NB4 (cell line): Measurements from ENCODE around the gene PRKG1.
"Not testable (repeated sequence)": the region's sequence is repeated elsewhere in the genome, so short reads cannot be mapped to it uniquely, and the experiment has no call there.

Source experiments
- DNase-seq: peaks from one replicate; pipeline ENCODE4 v3.0.0; 2010; ENCODE audit warnings: low read depth
- H3K4me3 ChIP-seq: one replicate; pipeline ENCODE4 v1.5.1; 2011; ENCODE audit warnings: mild to moderate bottlenecking, low read depth, low read length, moderate library complexity
- MYC ChIP-seq: IDR thresholded peaks from 2 replicates; pipeline ENCODE4 v1.6.1; 2011; ENCODE audit warnings: low read depth, low read length
- POLR2A ChIP-seq: IDR thresholded peaks from 2 replicates; pipeline ENCODE4 v1.6.1; 2011; ENCODE audit warnings: mild to moderate bottlenecking; ENCODE audit not compliant: insufficient read length; ENCODE audit errors: extremely low read depth
- TF ChIP-seq, protein P1 (sequence below): IDR thresholded peaks from one replicate; pipeline ENCODE4 v1.5.1; 2012; ENCODE audit warnings: low read depth, low read length
- TF ChIP-seq, protein P2 (sequence below): IDR thresholded peaks from 2 replicates; pipeline ENCODE4 v1.6.1; 2011; ENCODE audit warnings: low read depth, low read length

PRKG1 gene

DNA sequence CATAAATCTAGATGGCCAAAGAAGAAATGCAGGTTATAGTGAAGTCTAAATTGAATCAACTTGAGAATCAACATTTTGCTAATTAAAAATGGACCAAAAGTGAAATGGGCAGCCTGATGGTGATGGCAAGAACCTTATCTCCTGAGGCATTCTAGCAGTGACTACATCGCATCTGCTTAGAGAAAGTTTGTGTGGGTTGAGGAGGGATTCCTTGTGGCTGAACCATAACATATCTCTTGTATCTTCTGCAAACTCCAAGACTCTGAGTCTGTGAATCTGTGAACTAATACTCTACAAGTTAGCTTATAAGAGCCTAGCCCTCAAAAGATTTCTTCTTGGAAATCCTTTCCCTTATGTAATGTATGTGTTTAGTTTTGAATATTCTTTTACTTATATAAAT is 85.6 kb downstream of the PRKG1 start:
- TF ChIP-seq MYC (no peak), POLR2A (no peak)
- TF ChIP-seq, protein P1, sequence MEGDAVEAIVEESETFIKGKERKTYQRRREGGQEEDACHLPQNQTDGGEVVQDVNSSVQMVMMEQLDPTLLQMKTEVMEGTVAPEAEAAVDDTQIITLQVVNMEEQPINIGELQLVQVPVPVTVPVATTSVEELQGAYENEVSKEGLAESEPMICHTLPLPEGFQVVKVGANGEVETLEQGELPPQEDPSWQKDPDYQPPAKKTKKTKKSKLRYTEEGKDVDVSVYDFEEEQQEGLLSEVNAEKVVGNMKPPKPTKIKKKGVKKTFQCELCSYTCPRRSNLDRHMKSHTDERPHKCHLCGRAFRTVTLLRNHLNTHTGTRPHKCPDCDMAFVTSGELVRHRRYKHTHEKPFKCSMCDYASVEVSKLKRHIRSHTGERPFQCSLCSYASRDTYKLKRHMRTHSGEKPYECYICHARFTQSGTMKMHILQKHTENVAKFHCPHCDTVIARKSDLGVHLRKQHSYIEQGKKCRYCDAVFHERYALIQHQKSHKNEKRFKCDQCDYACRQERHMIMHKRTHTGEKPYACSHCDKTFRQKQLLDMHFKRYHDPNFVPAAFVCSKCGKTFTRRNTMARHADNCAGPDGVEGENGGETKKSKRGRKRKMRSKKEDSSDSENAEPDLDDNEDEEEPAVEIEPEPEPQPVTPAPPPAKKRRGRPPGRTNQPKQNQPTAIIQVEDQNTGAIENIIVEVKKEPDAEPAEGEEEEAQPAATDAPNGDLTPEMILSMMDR: no peak
- TF ChIP-seq, protein P2, sequence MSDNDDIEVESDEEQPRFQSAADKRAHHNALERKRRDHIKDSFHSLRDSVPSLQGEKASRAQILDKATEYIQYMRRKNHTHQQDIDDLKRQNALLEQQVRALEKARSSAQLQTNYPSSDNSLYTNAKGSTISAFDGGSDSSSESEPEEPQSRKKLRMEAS: no peak

DNA sequence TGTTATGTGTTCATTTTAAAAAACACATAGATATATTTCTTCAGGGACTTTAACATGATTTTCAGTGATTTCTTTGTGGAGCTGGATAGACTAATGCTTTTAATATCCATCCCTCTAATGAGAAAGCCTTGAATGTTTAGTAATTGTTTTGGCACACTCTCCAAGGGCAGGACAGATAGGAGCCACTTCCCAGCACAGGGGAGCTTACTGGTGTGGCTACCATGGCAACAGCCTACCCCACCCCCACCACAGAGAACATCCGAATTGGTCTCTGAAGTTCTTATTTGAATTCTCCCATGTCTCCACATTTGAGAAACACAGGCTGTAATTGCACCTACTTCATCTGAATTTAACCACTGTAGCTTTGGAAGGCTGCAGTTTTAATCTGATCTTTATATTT is 87.7 kb downstream of the PRKG1 start:
- no peak for DNase-seq
- H3K4me3 ChIP-seq: no peak overlapping the region
- TF ChIP-seq POLR2A (no peak), MYC (no peak)
- TF ChIP-seq, protein P2: no peak
- TF ChIP-seq, protein P1: no peak

More for the DNA sequence above, 85.6 kb downstream of the PRKG1 start:
- no peak overlapping the region for H3K4me3 ChIP-seq
- no peak for DNase-seq

DNA sequence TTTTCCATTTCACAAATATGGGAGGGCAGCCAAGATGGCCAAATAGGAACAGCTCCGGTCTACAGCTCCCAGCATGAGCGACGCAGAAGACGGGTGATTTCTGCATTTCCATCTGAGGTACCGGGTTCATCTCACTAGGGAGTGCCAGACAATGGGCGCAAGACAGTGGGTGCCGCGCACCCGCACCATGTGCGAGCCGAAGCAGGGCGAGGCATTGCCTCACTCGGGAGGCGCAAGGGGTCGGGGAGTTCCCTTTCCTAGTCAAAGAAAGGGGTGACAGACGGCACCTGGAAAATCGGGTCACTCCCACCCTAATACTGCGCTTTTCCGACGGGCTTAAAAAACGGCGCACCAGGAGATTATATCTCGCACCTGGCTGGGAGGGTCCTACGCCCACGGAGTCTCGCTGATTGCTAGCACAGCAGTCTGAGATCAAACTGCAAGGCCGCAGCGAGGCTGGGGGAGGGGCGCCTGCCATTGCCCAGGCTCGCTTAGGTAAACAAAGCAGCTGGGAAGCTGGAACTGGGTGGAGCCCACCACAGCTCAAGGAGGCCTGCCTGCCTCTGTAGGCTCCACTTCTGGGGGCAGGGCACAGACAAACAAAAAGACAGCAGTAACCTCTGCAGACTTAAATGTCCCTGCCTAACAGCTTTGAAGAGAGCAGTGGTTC is 89.2 kb downstream of the PRKG1 start:
- H3K4me3 ChIP-seq, DNase-seq: not testable (repeated sequence)

DNA sequence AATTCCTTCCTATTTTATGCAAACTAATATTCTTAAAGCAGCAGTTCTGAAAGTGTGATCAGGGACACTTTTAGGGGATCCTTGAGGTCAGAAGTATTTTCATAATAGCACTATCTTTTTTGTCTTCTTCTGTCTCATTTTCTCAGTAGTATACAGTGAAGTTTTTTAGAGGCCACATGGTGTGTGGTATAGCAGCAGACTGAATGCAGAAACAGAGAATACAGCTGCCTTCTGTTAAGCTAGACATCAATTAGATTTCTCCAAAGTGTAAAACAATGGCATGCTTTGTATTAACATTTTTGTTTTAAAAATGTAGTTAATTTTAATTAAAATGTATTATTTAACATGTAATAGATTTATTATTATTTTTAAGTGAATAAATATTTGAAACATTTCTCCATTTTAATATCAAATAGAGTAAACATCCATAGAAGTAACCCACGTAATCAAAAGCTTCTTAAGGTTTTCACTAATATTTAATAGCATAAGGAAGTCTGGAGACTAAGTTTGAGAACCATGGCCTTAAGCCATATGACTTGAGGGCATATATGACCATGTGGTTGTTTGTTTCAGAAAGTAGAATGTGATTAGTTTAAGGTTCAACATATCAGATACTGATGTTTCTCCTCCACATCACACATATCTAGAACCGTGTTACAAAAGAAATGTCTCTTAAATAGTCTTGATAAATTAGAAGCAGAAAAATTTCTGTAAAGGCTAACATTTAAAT is 94.0 kb downstream of the PRKG1 start:
- TF ChIP-seq POLR2A: no peak
- TF ChIP-seq, protein P2: no peak
- TF ChIP-seq MYC: no peak
- TF ChIP-seq, protein P1: no peak
- DNase-seq: no peak
- H3K4me3 ChIP-seq: no peak overlapping the region

DNA sequence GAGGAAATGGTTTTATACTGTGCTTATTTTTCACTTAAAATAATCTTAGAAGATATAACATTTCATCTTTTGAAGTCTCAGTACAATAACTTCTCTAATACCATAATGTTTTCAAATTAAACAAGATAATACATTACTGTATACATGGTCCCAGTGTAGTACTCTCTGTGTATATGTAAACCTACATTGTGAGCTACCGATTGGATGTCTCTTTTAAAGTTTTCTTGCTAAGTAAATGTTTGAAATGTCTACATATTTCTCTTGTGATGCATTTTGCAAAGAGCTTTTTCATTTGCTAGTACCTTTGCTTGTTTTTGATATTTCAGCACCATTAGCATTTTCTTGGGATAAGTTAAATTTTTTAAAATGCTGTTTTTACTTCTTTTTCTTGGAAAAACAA is 94.8 kb downstream of the PRKG1 start:
- no peak overlapping the region for H3K4me3 ChIP-seq
- TF ChIP-seq MYC (no peak), POLR2A (no peak)
- TF ChIP-seq, protein P2: no peak
- TF ChIP-seq, protein P1: no peak
- no peak for DNase-seq

DNA sequence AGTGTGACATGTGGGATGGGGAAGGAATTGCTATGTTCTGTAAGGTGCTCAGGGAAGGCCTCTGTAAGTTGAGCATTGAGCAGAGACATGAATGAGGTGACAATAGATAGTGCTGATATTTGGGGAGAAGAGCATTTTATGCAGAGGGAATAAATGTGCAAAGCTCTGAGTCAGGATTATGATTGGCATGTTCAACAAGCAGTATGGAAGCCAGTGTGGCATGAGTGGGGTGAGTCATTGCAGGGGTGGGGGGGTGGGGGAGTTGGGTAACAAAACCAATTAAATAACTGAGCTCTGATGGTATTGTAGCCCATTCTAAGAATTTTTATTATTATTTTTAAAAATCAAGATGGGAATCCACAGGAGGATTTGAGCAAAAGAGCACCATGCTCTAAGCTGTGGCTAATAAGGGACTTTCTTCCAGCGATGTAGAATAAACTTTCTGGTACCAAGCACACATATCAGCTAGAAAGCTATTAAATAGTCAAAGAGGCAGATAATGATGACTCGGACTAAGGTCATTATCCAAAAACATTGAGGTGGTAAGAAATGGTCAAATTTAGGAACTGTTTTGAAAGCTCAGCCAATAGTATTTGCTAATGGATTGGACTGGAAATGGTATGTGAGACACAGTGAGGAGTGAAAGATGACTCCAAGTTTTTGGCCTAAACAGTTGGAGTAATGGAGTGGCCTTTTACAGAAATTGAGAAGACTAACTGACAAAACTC is 96.4 kb downstream of the PRKG1 start:
- TF ChIP-seq MYC: no peak
- TF ChIP-seq, protein P1: no peak
- TF ChIP-seq, protein P2: no peak
- no peak for TF ChIP-seq POLR2A
- DNase-seq: no peak
- H3K4me3 ChIP-seq: no peak overlapping the region
